DOHH2 (cell line): Measurements from ENCODE around the gene CIB4.
"Not testable (repeated sequence)": the region's sequence is repeated elsewhere in the genome, so short reads cannot be mapped to it uniquely, and the experiment has no call there.

Experiments used
- H3F3A ChIP-seq: fragments of 200-600 bp; sonication (generic), shearing (Covaris generic); 2 replicates; pipeline ENCODE4 v1.6.0; 2016; ENCODE audit warnings: antibody characterized with exemption, mild to moderate bottlenecking; ENCODE audit not compliant: control insufficient read depth, insufficient read depth
- H3K27ac ChIP-seq: fragments of 200-600 bp; sonication (generic); 2 replicates; pipeline ENCODE4 v1.5.1; 2014; ENCODE audit warnings: low read depth, mild to moderate bottlenecking, low read length, moderate library complexity
- H3K27me3 ChIP-seq: fragments of 200-600 bp; sonication (generic); 2 replicates; pipeline ENCODE4 v1.6.1; 2014; ENCODE audit warnings: mild to moderate bottlenecking, low read length, mixed read lengths; ENCODE audit not compliant: control insufficient read depth
- H3K36me3 ChIP-seq: fragments of 200-600 bp; sonication (generic); 2 replicates; pipeline ENCODE4 v1.6.1; 2014; ENCODE audit warnings: mild to moderate bottlenecking, low read length, moderate library complexity, mixed read lengths; ENCODE audit not compliant: control insufficient read depth
- H3K4me1 ChIP-seq: fragments of 200-600 bp; sonication (generic); 2 replicates; pipeline ENCODE4 v1.6.1; 2014; ENCODE audit warnings: mild to moderate bottlenecking, low read length, mixed read lengths; ENCODE audit not compliant: control insufficient read depth
- H3K4me2 ChIP-seq: fragments of 200-600 bp; sonication (generic); 2 replicates; pipeline ENCODE4 v1.6.0; 2014; ENCODE audit warnings: mild to moderate bottlenecking, low read length, moderate library complexity
- H3K4me3 ChIP-seq: fragments of 200-600 bp; sonication (generic); 2 replicates; pipeline ENCODE4 v1.5.1; 2014; ENCODE audit warnings: mild to moderate bottlenecking, low read length, mixed read lengths
- H3K79me2 ChIP-seq: fragments of 200-600 bp; sonication (generic); 2 replicates; pipeline ENCODE4 v1.6.1; 2014; ENCODE audit warnings: mild to moderate bottlenecking, low read length, mixed read lengths; ENCODE audit not compliant: control insufficient read depth
- H3K9me2 ChIP-seq: fragments of 200-600 bp; sonication (generic); replicated peaks from 2 replicates; pipeline ENCODE4 v1.6.1; 2014; ENCODE audit warnings: mild to moderate bottlenecking, low read length, mixed read lengths; ENCODE audit not compliant: control insufficient read depth
- H3K9me3 ChIP-seq: fragments of 200-600 bp; sonication (generic); 2 replicates; pipeline ENCODE4 v1.6.1; 2014; ENCODE audit warnings: antibody characterized with exemption, low read length, mixed read lengths; ENCODE audit not compliant: control insufficient read depth, insufficient read depth
- H4K20me1 ChIP-seq: fragments of 200-600 bp; sonication (generic); 2 replicates; pipeline ENCODE4 v1.6.0; 2014; ENCODE audit warnings: low read depth, mild to moderate bottlenecking, antibody characterized with exemption, low read length, moderate library complexity; ENCODE audit not compliant: control insufficient read depth, insufficient read depth
- EZH2phosphoT487 ChIP-seq: fragments of 200-600 bp; sonication (generic); IDR thresholded peaks from 2 replicates; pipeline ENCODE4 v1.6.1; 2017; ENCODE audit warnings: borderline replicate concordance, mild to moderate bottlenecking, antibody characterized with exemption, low read length, moderate library complexity, mixed read lengths
- TF ChIP-seq, protein P1 (sequence below): fragments of 200-600 bp; sonication (generic); IDR thresholded peaks from one replicate; pipeline ENCODE4 v1.5.1; 2014; ENCODE audit warnings: antibody characterized with exemption, mild to moderate bottlenecking, low read depth, low read length; ENCODE audit not compliant: poor library complexity, severe bottlenecking

Gene CIB4

DNA sequence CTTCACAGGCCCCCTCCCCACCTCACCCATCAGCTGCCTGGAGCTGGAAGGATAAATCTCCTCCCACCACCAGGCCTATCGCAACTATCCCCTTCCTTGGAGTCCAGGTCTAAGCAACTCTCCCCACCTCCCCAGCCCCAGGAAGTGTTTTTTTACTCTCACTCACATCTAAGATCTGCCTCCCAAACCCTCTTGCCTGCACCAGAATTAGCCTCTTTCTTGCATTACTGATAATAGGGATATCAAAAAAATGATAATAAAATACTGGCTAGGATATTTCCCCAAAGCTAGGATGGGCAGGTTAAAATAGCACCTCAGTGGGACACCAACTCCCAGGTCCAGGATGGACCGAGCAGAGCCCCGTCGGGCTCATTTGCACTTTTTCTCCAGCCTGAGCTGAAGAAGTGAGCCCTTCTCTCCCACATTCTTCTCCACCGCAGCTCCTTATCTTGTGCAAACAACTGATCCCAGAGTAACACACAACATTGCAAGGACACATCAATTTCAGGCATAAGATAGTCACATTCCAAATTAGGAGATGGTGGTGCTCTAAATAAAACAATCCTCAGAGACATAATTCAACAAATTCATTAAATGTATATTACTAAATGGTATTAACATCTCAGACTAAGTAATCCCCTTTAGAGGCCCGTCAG lies 17.7 kb upstream of the CIB4 start:
- Histone ChIP-seq H3K9me3 (peaks cover 4% of the 10 kb centered on the region), H3K36me3 (no peaks in the 10 kb centered on the region), H3F3A (no peaks in the 10 kb centered on the region), H3K4me1 (no peaks in the 10 kb centered on the region), H3K27ac (no peak overlapping the region), H4K20me1 (no peaks in the 10 kb centered on the region), H3K27me3 (peaks cover 4% of the 10 kb centered on the region; the same call in 1 of the 2 replicates), H3K9me2 (no peaks in the 10 kb centered on the region), H3K79me2 (no peaks in the 10 kb centered on the region), H3K4me2 (no peak overlapping the region), H3K4me3 (no peak overlapping the region)
- TF ChIP-seq EZH2phosphoT487: no peak
- TF ChIP-seq, protein P1, sequence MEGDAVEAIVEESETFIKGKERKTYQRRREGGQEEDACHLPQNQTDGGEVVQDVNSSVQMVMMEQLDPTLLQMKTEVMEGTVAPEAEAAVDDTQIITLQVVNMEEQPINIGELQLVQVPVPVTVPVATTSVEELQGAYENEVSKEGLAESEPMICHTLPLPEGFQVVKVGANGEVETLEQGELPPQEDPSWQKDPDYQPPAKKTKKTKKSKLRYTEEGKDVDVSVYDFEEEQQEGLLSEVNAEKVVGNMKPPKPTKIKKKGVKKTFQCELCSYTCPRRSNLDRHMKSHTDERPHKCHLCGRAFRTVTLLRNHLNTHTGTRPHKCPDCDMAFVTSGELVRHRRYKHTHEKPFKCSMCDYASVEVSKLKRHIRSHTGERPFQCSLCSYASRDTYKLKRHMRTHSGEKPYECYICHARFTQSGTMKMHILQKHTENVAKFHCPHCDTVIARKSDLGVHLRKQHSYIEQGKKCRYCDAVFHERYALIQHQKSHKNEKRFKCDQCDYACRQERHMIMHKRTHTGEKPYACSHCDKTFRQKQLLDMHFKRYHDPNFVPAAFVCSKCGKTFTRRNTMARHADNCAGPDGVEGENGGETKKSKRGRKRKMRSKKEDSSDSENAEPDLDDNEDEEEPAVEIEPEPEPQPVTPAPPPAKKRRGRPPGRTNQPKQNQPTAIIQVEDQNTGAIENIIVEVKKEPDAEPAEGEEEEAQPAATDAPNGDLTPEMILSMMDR: no peak

DNA sequence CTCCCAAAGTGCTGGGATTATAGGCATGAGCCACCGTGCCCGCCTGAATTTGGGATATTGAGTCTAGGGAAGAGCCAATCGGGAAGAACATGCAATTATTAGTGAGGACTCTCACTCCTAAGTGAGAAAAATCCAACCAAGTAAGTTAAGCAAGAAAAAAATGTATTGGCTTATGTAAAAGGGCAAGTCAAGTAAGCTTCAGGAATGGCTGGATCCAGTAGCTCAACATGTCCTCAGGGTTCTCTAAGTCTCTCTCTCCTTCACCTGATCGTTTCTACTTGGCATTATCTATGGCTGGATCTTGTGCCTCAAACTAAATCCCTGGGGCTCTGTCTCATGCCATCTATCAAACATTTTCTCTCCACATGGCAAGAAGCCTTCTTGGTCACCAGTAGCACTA lies 16.1 kb upstream of the CIB4 start:
- Histone ChIP-seq H3K4me2 (no peak overlapping the region), H3K36me3 (no peaks in the 10 kb centered on the region), H3K27ac (no peak overlapping the region), H3K27me3 (no peaks in the 10 kb centered on the region), H3K79me2 (no peaks in the 10 kb centered on the region), H3K9me2 (no peaks in the 10 kb centered on the region), H3K9me3 (peaks cover 4% of the 10 kb centered on the region), H3K4me3 (no peak overlapping the region), H3K4me1 (no peaks in the 10 kb centered on the region), H3F3A (no peaks in the 10 kb centered on the region), H4K20me1 (no peaks in the 10 kb centered on the region)
- TF ChIP-seq EZH2phosphoT487: no peak
- TF ChIP-seq, protein P1: no peak

DNA sequence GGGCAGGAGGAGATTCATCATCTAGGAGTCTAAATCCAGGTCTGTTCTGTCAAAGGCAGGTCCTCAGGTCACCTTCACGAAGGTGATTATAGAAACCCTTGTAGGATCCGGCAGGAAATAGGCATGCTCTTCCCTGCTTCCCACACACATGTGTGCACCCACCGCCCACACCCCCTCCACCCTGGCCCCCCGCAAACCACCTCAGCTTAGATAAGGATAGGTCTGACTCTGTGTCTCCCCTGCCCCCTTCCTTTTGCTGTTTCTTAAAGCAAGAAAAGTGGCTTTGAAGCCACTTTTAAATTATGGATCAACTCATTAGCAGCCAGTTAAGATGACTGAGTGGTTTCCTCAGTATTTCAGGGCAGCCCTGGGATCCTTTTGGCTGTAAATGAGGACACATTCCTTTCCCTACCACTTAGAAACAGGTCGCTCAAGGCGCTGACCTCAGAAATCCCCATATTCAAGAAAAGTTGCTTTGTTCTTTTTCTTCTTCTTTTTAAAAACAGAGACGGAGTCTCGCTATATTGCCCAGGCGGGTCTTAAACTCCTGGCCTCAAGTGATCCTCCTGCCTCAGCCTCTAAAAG lies 14.5 kb upstream of the CIB4 start:
- no peak overlapping the region for H3K27ac ChIP-seq
- TF ChIP-seq EZH2phosphoT487: no peak
- TF ChIP-seq, protein P1: no peak
- H3K4me2 ChIP-seq: no peak overlapping the region

DNA sequence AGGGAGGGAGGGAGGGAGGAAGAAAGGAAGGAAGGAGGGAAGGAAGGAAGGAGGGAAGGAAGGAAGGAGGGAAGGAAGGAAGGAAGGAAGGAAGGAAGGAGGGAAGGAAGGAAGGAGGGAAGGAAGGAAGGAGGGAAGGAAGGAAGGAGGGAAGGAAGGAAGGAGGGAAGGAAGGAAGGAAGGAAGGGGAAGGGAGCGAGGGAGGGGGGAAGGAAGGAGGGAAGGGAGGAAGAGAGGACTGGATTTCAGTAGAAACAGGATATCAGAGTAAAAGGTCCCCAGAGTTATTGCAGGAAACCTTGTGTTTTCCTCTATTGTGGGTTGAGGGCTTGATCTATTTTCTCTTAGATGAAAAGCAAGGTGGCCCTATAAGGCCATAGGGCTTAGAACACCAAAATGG lies 14.0 kb upstream of the CIB4 start:
- not testable (repeated sequence) for H3K4me1 ChIP-seq, H3K4me2 ChIP-seq, H3K27ac ChIP-seq, H3K9me2 ChIP-seq, H3K79me2 ChIP-seq, H3K9me3 ChIP-seq, H3K36me3 ChIP-seq, H3K4me3 ChIP-seq, H3F3A ChIP-seq, H4K20me1 ChIP-seq, H3K27me3 ChIP-seq

More for the DNA sequence above, 14.5 kb upstream of the CIB4 start:
- no peak overlapping the region for H3K4me3 ChIP-seq
- H4K20me1 ChIP-seq: no peaks in the 10 kb centered on the region
- H3K9me2 ChIP-seq: no peaks in the 10 kb centered on the region
- no peaks in the 10 kb centered on the region for H3K79me2 ChIP-seq
- no peaks in the 10 kb centered on the region for H3K4me1 ChIP-seq
- no peaks in the 10 kb centered on the region for H3K27me3 ChIP-seq
- no peaks in the 10 kb centered on the region for H3K36me3 ChIP-seq
- no peaks in the 10 kb centered on the region for H3F3A ChIP-seq
- H3K9me3 ChIP-seq: peaks cover 4% of the 10 kb centered on the region; the same call in 1 of the 2 replicates
